ENCODE data around the gene ASH1L.

GRCh38 chr1:155329980-155330598, 232.5 kb downstream of the ASH1L start:
- TF ChIP-seq CTCF (IDR thresholded peaks at IDR 0.05) (no peak), POLR2A (IDR thresholded peaks at IDR 0.05) (no peak), POLR2AphosphoS5 (IDR thresholded peaks at IDR 0.05) (no peak)

Measured in breast epithelium (tissue), 3 donors.